ENCODE results near the gene SULT4A1. TPM values are rescaled to one million over a fixed set of nuclear protein-coding genes. Genes with fewer than 3 reads are reported as not detected.

SULT4A1 gene
- polyA plus RNA-seq, 1 of the 3 experiments (the other 2 are of a cell fraction): 3.9 TPM

- no peak for TF ChIP-seq EP300 (IDR thresholded peaks at IDR 0.05; ENCODE audit: borderline replicate concordance in 1 of 2, low read depth in 1 of 2, low read length in 1 of 2)
- no peak for TF ChIP-seq YY1 (IDR thresholded peaks at IDR 0.05; ENCODE audit: low read depth)
- no peak for TF ChIP-seq EZH2phosphoT487 (IDR thresholded peaks at IDR 0.05; ENCODE audit: borderline replicate concordance, low read depth)
- TF ChIP-seq FOSL2 (IDR thresholded peaks at IDR 0.05; ENCODE audit: borderline replicate concordance, low read depth): no peak
- TF ChIP-seq, protein P1, sequence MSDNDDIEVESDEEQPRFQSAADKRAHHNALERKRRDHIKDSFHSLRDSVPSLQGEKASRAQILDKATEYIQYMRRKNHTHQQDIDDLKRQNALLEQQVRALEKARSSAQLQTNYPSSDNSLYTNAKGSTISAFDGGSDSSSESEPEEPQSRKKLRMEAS (IDR thresholded peaks at IDR 0.05; ENCODE audit: low read depth): no peak
- TF ChIP-seq RCOR1 (IDR thresholded peaks at IDR 0.05; ENCODE audit: low read length): no peak
- TF ChIP-seq, protein P2, sequence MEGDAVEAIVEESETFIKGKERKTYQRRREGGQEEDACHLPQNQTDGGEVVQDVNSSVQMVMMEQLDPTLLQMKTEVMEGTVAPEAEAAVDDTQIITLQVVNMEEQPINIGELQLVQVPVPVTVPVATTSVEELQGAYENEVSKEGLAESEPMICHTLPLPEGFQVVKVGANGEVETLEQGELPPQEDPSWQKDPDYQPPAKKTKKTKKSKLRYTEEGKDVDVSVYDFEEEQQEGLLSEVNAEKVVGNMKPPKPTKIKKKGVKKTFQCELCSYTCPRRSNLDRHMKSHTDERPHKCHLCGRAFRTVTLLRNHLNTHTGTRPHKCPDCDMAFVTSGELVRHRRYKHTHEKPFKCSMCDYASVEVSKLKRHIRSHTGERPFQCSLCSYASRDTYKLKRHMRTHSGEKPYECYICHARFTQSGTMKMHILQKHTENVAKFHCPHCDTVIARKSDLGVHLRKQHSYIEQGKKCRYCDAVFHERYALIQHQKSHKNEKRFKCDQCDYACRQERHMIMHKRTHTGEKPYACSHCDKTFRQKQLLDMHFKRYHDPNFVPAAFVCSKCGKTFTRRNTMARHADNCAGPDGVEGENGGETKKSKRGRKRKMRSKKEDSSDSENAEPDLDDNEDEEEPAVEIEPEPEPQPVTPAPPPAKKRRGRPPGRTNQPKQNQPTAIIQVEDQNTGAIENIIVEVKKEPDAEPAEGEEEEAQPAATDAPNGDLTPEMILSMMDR (IDR thresholded peaks at IDR 0.05): no peak
- no peak for TF ChIP-seq RXRA (IDR thresholded peaks at IDR 0.05; ENCODE audit: borderline replicate concordance, low read depth)
Observed at GRCh38 chr22:43819421-43819921, 42.8 kb downstream of the SULT4A1 start (continued).

DNA sequence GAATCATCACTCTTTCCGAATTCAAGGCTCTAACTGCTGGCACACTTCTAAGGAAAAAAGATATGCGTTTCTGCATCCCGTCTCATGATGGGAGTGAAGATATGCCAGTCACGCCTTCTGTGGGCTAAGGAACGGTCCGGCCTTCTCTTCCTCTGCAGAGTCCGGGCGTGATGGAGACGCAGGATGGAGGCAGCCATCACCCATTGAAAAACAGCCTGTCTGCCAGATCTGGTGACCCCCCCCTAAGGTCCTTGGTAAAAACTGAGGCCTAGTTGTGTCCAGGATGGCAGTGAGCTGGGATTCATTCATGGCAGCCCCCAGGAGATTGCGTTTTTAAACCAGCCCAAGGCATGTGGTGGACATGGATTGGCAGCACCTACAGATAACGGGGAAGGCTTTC lies 43.3 kb downstream of the SULT4A1 start:
- Histone ChIP-seq H3K27ac (ENCODE audit: low read depth in 2 of 2, low read length in 1 of 2) (no peak overlapping the region), H3K4me1 (ENCODE audit: control insufficient read depth in 1 of 2, insufficient read depth in 2 of 2, low read depth in 1 of 2, low read length in 1 of 2) (no peaks in the 10 kb centered on the region), H3K36me3 (replicated peaks in 1 of 2; ENCODE audit: control insufficient read depth in 1 of 2, insufficient read depth in 2 of 2, low read length in 1 of 2) (no peaks in the 10 kb centered on the region), H3K9ac (no peak overlapping the region), H3K4me2 (no peak overlapping the region), H2AFZ (ENCODE audit: low read depth) (no peak overlapping the region), H3K9me3 (no peaks in the 10 kb centered on the region), H4K20me1 (ENCODE audit: insufficient read depth) (no peaks in the 10 kb centered on the region), H3K79me2 (ENCODE audit: insufficient read depth) (no peaks in the 10 kb centered on the region), H3K27me3 (ENCODE audit: insufficient read depth) (no peaks in the 10 kb centered on the region), H3K9me2 (no peaks in the 10 kb centered on the region), H3F3A (replicated peaks; ENCODE audit: insufficient read depth) (no peaks in the 10 kb centered on the region), H3K4me3 (ENCODE audit: low read depth in 2 of 2, low read length in 1 of 2) (no peak overlapping the region)
- WGBS (ENCODE audit: low lambda C conversion rate): 91% methylated on average over 9 of the region's 11 CpGs
- no peak for DNase-seq
- POLR2A ChIA-PET: no interaction called here
- CTCF ChIA-PET: interaction anchor here (1.0 to 1.5 kb wide), 2 partner anchors 433 to 588 kb away, joined by 3 read pairs; no protein-coding TSS in a partner anchor
- TF ChIP-seq TAF1 (IDR thresholded peaks at IDR 0.05; ENCODE audit: borderline replicate concordance, low read depth, low read length): no peak
- TF ChIP-seq FOXJ3 (CRISPR knock-in tag; IDR thresholded peaks at IDR 0.05): no peak
- TF ChIP-seq POLR2AphosphoS5 (IDR thresholded peaks at IDR 0.05; ENCODE audit: low read depth, low read length): no peak
- TF ChIP-seq, protein P3, sequence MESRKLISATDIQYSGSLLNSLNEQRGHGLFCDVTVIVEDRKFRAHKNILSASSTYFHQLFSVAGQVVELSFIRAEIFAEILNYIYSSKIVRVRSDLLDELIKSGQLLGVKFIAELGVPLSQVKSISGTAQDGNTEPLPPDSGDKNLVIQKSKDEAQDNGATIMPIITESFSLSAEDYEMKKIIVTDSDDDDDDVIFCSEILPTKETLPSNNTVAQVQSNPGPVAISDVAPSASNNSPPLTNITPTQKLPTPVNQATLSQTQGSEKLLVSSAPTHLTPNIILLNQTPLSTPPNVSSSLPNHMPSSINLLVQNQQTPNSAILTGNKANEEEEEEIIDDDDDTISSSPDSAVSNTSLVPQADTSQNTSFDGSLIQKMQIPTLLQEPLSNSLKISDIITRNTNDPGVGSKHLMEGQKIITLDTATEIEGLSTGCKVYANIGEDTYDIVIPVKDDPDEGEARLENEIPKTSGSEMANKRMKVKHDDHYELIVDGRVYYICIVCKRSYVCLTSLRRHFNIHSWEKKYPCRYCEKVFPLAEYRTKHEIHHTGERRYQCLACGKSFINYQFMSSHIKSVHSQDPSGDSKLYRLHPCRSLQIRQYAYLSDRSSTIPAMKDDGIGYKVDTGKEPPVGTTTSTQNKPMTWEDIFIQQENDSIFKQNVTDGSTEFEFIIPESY (IDR thresholded peaks at IDR 0.05; ENCODE audit: borderline replicate concordance, low read depth): no peak
- TF ChIP-seq SIN3A (IDR thresholded peaks at IDR 0.05; ENCODE audit: borderline replicate concordance, low read depth, low read length): no peak
- TF ChIP-seq GABPA (IDR thresholded peaks at IDR 0.05; ENCODE audit: low read depth): no peak

All from SK-N-SH (cell line).